AG09309 (cell line): ENCODE data around the gene RIN3.
A peak's percentile ranks its signal among the peaks of the same experiment; 100 is the strongest.

Experiments
- DNase-seq: peaks from one replicate; pipeline ENCODE4 v3.0.0-alpha.2; 2010; ENCODE audit warnings: low read depth
- H3K4me3 ChIP-seq: 2 replicates; pipeline ENCODE4 v1.5.1; 2011; ENCODE audit warnings: mild to moderate bottlenecking, low read depth, low read length, moderate library complexity; ENCODE audit not compliant: control insufficient read depth
- CTCF ChIP-seq: IDR thresholded peaks from 2 replicates; pipeline ENCODE4 v1.5.1; 2011; ENCODE audit warnings: mild to moderate bottlenecking, low read depth, low read length, inconsistent platforms; ENCODE audit not compliant: insufficient read depth, control insufficient read depth; ENCODE audit errors: missing control alignments

Gene RIN3

GRCh38 chr14:92656306-92657081 is 142.9 kb downstream of the RIN3 start:
- no peak for DNase-seq
- TF ChIP-seq CTCF = peak; percentile 10
- H3K4me3 ChIP-seq = no peak overlapping the region

GRCh38 chr14:92657457-92658142 is 144.0 kb downstream of the RIN3 start:
- no peak for DNase-seq
- no peak for TF ChIP-seq CTCF
- H3K4me3 ChIP-seq = no peak overlapping the region

GRCh38 chr14:92658160-92658559 is 144.6 kb downstream of the RIN3 start:
- no peak for DNase-seq
- H3K4me3 ChIP-seq = no peak overlapping the region
- TF ChIP-seq CTCF = no peak

- no peak for DNase-seq
- H3K4me3 ChIP-seq = no peak overlapping the region
- no peak for TF ChIP-seq CTCF
Observed at GRCh38 chr14:92658684-92659083, 145.1 kb downstream of the RIN3 start.

GRCh38 chr14:92659765-92660561 is 146.4 kb downstream of the RIN3 start:
- no peak for TF ChIP-seq CTCF
- H3K4me3 ChIP-seq = no peak overlapping the region
- DNase-seq = no peak

- no peak for DNase-seq
- no peak for TF ChIP-seq CTCF
- H3K4me3 ChIP-seq = no peak overlapping the region
Observed at GRCh38 chr14:92660571-92660970, 147.0 kb downstream of the RIN3 start.
